Panc1 (cell line): ENCODE measurements around the gene IDI2. TPM values are rescaled to one million over a fixed set of nuclear protein-coding genes. Genes with fewer than 3 reads are reported as not detected.
"Not testable (repeated sequence)": the region's sequence is repeated elsewhere in the genome, so short reads cannot be mapped to it uniquely, and the experiment has no call there.

Experiments
- ATAC-seq: fragments of 200-7000 bp; cut with Tn5 transposase; 2 replicates; pipeline ENCODE4 v1.9.1; 2020; ENCODE audit warnings: mild to moderate bottlenecking, moderate library complexity
- BruUV-seq: library from RNA; stranded (reverse); fragments of 400-500 nt; replicated peaks from 2 replicates; lab custom pipeline; 2021; lab: Mats Ljungman, UMichigan
- CTCF ChIA-PET: fragments of 300-600 bp; sonication (Branson Sonifier 250); formaldehyde crosslinking; loops from one replicate; lab custom pipeline; 2022; ENCODE audit warnings: antibody characterized with exemption; lab: Charles Lee
- POLR2A ChIA-PET: fragments of 300-600 bp; sonication (Branson Sonifier 250); formaldehyde crosslinking; loops from one replicate; lab custom pipeline; 2022; ENCODE audit warnings: antibody characterized with exemption; lab: Charles Lee
- DNase-seq: peaks from one replicate; pipeline ENCODE4 v3.0.0-alpha.2; 2010; ENCODE audit warnings: low read depth, low spot score
- H3K27ac ChIP-seq: 2 replicates; pipeline ENCODE4 v1.5.1; 2011; ENCODE audit warnings: mild to moderate bottlenecking, low read length, inconsistent platforms
- H3K27me3 ChIP-seq: fragments of 200-500 bp; sonication (Bioruptor generic); 2 replicates; pipeline ENCODE4 v1.6.0; 2014; ENCODE audit warnings: low read length, inconsistent platforms; ENCODE audit not compliant: control insufficient read depth, insufficient read depth
- H3K36me3 ChIP-seq: fragments of 200-500 bp; sonication (Bioruptor generic); 2 replicates; pipeline ENCODE4 v1.5.1; 2014; ENCODE audit warnings: inconsistent platforms, mild to moderate bottlenecking, low read length, moderate library complexity; ENCODE audit not compliant: control insufficient read depth, insufficient read depth
- H3K4me1 ChIP-seq: 2 replicates; pipeline ENCODE4 v1.5.1; 2011; ENCODE audit warnings: inconsistent platforms, mild to moderate bottlenecking, low read length, moderate library complexity; ENCODE audit not compliant: control insufficient read depth, insufficient read depth
- H3K4me3 ChIP-seq, 2 experiments: 2 replicates each; pipeline ENCODE4 v1.5.1; 2011 to 2012; ENCODE audit warnings: low read depth in 2 of 2, low read length in 2 of 2, mild to moderate bottlenecking in 2 of 2, inconsistent platforms in 1 of 2, moderate library complexity in 1 of 2
- H3K9me3 ChIP-seq: fragments of 200-500 bp; sonication (Bioruptor generic); 2 replicates; pipeline ENCODE4 v1.5.1; 2014; ENCODE audit warnings: low read depth, mild to moderate bottlenecking, inconsistent platforms, low read length, moderate library complexity; ENCODE audit not compliant: control insufficient read depth, insufficient read depth
- POLR2AphosphoS5 ChIP-seq: IDR thresholded peaks from 2 replicates; pipeline ENCODE4 v1.6.1; 2012; ENCODE audit warnings: mild to moderate bottlenecking, low read depth, low read length, moderate library complexity
- SIN3A ChIP-seq: IDR thresholded peaks from 2 replicates; pipeline ENCODE4 v1.6.1; 2012; ENCODE audit warnings: low read depth, mild to moderate bottlenecking, low read length, moderate library complexity, borderline replicate concordance; ENCODE audit not compliant: insufficient read depth
- TCF7L2 ChIP-seq: IDR thresholded peaks from 2 replicates; pipeline ENCODE4 v1.6.1; 2011; ENCODE audit warnings: mild to moderate bottlenecking, low read depth, low read length, inconsistent platforms
- in situ Hi-C: cut with HindIII; loops from 2 replicates; pipeline ENCODE4 v1.10.0; 2016; ENCODE audit warnings: low sequenced_read_pairs, low pct_unique_long_range_greater_than_20kb
- intact Hi-C: fragments of 100-400 bp; cut with micrococcal nuclease; formaldehyde crosslinking; loops from one replicate; pipeline ENCODE4 v1.10.0; 2022; ENCODE audit not compliant: unreplicated experiment
- total RNA-seq: library from RNA; stranded (reverse); gene quantifications from one replicate; pipeline ENCODE4 v1.2.1, GENCODE V29; 2021; ENCODE audit not compliant: unreplicated experiment
- TF ChIP-seq, protein P1 (sequence below): fragments of 450-650 bp; IDR thresholded peaks from 2 replicates; pipeline ENCODE4 v1.5.1; 2017; ENCODE audit warnings: mild to moderate bottlenecking
- TF ChIP-seq, protein P2 (sequence below), 2 experiments: IDR thresholded peaks; 2 replicates each; pipeline ENCODE4 v1.6.1; 2011 to 2012; ENCODE audit warnings: low read depth in 2 of 2, control low read depth in 1 of 2, low read length in 1 of 2, mild to moderate bottlenecking in 1 of 2, moderate library complexity in 1 of 2; ENCODE audit not compliant: insufficient read depth in 1 of 2

Gene IDI2
- total RNA-seq, 1 experiment from 2014 or later, result not detected

DNA sequence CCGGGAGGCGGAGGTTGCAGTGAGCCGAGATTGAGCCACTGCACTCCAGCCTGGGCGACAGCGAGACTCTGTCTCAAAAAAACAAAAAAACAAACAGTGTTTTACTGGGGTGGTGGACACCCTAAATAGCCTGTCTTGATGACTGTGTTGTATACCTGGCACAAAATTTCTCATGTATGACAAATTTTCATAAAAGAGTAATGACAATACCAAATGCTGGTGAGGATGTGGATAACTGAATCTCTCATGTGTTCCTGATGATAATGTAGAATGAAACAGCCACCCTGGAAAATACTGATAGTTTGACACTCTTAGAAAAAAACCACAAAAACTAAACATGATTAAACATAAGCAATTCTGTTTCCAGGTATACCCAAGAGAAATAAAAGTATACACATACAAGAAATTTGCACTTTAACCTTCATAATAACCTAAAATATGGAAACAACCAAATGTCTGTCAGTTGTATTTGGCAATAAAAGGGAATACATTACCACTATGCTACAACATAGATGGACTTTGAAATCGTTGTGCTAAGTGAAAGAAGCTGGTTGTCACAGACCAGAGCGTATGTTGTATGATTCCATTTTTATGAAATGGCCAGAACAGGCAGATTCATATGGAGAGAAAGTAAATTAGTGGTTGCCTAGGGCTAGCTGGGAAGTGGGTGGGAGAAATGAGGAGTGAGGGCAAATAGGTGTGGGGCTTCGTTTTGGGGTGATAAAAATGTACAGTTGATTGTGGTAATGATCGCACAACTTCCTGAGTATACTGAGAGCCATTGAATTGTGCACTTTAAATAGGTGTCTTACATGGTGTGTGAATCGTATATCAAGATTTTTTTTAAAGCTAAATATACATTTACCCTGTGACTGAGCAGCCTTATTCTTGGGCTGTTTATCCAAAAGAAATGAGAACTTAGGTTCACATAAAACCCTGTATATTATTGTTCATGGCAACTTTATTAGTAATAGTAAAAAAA, 43.0 kb upstream of the IDI2 start:
- POLR2A ChIA-PET, result no interaction called here
- no peak for ATAC-seq
- no TSS peak for BruUV-seq

DNA sequence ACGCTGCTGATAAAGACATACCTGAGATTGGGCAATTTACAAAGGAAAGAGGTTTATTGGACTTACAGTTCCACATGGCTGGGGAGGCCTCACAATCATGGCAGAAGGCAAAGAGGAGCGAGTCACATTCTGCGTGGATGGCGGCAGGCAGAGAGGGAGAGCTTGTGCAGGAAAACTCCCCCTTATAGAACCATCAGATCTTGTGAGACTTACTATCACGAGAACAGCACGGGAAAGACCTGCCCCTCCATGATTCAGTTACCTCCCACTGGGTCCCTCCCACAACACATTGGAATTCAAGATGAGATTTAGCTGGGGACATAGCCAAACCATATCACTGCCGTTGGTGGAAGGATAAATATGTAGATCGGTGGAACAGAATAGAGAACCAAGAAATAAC, 41.1 kb upstream of the IDI2 start:
- ATAC-seq, POLR2A ChIA-PET, BruUV-seq: not testable (repeated sequence)

More for the DNA sequence above, 43.0 kb upstream of the IDI2 start:
- Histone ChIP-seq H3K4me3 (no peak overlapping the region), H3K27ac (no peak overlapping the region), H3K4me1 (no peaks in the 10 kb centered on the region), H3K27me3 (no peaks in the 10 kb centered on the region), H3K36me3 (no peaks in the 10 kb centered on the region), H3K9me3 (no peaks in the 10 kb centered on the region)
- in situ Hi-C loops, result no loop called here
- intact Hi-C loops, result no loop called here
- TF ChIP-seq SIN3A (no peak), POLR2AphosphoS5 (no peak), TCF7L2 (no peak)
- TF ChIP-seq, protein P1, sequence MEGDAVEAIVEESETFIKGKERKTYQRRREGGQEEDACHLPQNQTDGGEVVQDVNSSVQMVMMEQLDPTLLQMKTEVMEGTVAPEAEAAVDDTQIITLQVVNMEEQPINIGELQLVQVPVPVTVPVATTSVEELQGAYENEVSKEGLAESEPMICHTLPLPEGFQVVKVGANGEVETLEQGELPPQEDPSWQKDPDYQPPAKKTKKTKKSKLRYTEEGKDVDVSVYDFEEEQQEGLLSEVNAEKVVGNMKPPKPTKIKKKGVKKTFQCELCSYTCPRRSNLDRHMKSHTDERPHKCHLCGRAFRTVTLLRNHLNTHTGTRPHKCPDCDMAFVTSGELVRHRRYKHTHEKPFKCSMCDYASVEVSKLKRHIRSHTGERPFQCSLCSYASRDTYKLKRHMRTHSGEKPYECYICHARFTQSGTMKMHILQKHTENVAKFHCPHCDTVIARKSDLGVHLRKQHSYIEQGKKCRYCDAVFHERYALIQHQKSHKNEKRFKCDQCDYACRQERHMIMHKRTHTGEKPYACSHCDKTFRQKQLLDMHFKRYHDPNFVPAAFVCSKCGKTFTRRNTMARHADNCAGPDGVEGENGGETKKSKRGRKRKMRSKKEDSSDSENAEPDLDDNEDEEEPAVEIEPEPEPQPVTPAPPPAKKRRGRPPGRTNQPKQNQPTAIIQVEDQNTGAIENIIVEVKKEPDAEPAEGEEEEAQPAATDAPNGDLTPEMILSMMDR, result no peak
- TF ChIP-seq, protein P2, sequence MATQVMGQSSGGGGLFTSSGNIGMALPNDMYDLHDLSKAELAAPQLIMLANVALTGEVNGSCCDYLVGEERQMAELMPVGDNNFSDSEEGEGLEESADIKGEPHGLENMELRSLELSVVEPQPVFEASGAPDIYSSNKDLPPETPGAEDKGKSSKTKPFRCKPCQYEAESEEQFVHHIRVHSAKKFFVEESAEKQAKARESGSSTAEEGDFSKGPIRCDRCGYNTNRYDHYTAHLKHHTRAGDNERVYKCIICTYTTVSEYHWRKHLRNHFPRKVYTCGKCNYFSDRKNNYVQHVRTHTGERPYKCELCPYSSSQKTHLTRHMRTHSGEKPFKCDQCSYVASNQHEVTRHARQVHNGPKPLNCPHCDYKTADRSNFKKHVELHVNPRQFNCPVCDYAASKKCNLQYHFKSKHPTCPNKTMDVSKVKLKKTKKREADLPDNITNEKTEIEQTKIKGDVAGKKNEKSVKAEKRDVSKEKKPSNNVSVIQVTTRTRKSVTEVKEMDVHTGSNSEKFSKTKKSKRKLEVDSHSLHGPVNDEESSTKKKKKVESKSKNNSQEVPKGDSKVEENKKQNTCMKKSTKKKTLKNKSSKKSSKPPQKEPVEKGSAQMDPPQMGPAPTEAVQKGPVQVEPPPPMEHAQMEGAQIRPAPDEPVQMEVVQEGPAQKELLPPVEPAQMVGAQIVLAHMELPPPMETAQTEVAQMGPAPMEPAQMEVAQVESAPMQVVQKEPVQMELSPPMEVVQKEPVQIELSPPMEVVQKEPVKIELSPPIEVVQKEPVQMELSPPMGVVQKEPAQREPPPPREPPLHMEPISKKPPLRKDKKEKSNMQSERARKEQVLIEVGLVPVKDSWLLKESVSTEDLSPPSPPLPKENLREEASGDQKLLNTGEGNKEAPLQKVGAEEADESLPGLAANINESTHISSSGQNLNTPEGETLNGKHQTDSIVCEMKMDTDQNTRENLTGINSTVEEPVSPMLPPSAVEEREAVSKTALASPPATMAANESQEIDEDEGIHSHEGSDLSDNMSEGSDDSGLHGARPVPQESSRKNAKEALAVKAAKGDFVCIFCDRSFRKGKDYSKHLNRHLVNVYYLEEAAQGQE (IDR thresholded peaks at IDR 0.05; ENCODE audit: insufficient read depth in 1 of 2, low read depth in 2 of 2, low read length in 1 of 2), result no peak
- no peak for DNase-seq
- CTCF ChIA-PET, result no interaction called here

DNA sequence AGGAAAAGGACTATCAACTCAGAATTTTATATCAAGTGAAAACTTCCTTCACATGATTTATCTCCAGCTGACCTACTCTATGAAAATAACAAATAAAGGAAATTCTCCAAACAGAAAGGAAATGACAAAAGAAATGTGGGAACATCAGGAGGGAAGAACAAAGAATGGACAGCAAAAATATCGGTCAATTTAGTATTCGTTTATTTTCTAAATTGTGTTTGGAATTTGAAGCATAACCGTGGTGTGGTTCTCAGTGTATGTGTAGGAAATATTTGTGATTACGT, 39.2 kb upstream of the IDI2 start:
- CTCF ChIA-PET, result no interaction called here

More for the DNA sequence above, 41.1 kb upstream of the IDI2 start:
- CTCF ChIA-PET, H3K9me3 ChIP-seq, H3K27me3 ChIP-seq, DNase-seq, H3K4me1 ChIP-seq, H3K36me3 ChIP-seq, H3K4me3 ChIP-seq, in situ Hi-C loops, intact Hi-C loops, H3K27ac ChIP-seq: not testable (repeated sequence)

More for the DNA sequence above, 39.2 kb upstream of the IDI2 start:
- intact Hi-C loops, result no loop called here
- no peaks in the 10 kb centered on the region for H3K4me1 ChIP-seq
- no peak overlapping the region for H3K4me3 ChIP-seq
- DNase-seq (no peak), ATAC-seq (no peak)
- no peaks in the 10 kb centered on the region for H3K36me3 ChIP-seq
- no TSS peak for BruUV-seq
- H3K9me3 ChIP-seq, result no peaks in the 10 kb centered on the region
- H3K27me3 ChIP-seq, result no peaks in the 10 kb centered on the region
- POLR2A ChIA-PET, result no interaction called here
- in situ Hi-C loops, result no loop called here
- TF ChIP-seq POLR2AphosphoS5, result no peak
- TF ChIP-seq SIN3A, result no peak
- TF ChIP-seq TCF7L2, result no peak
- TF ChIP-seq, protein P1, result no peak
- TF ChIP-seq, protein P2 (IDR thresholded peaks at IDR 0.05; ENCODE audit: insufficient read depth in 1 of 2, low read depth in 2 of 2, low read length in 1 of 2), result no peak
- no peak overlapping the region for H3K27ac ChIP-seq
